ENCODE results near the gene SLC22A13. TPM values are rescaled to one million over a fixed set of nuclear protein-coding genes. Genes with fewer than 3 reads are reported as not detected.

Gene SLC22A13
- total RNA-seq, 2 experiments from 2014 or later = 0.12 TPM; not detected in 1

- H3K9me3 Mint-ChIP-seq = no peaks in the 10 kb centered on the region
- POLR2A ChIA-PET = interaction anchor here (1.6 kb wide), 1 partner anchor 82 kb away, joined by 3 read pairs; no protein-coding TSS in a partner anchor
- no peaks in the 10 kb centered on the region for H3K4me1 Mint-ChIP-seq (ENCODE audit: low read depth)
- no peak overlapping the region for H3K27ac Mint-ChIP-seq
- H3K4me3 Mint-ChIP-seq = no peak overlapping the region
- CTCF ChIA-PET = no interaction called here
- intact Hi-C loops (cut with micrococcal nuclease) = no loop called here
- DNase-seq = no peak
- H3K36me3 Mint-ChIP-seq = peaks cover 25% of the 10 kb centered on the region
- H3K27me3 Mint-ChIP-seq = no peaks in the 10 kb centered on the region
Measured at GRCh38 chr3:38245930-38246329, 19.7 kb upstream of the SLC22A13 start.

GRCh38 chr3:38247366-38248035, 18.1 kb upstream of the SLC22A13 start:
- no peak overlapping the region for H3K4me3 Mint-ChIP-seq
- intact Hi-C loops (cut with micrococcal nuclease) = no loop called here
- ChIA-PET POLR2A (interaction anchor here (0.7 to 1.6 kb wide), 2 partner anchors 83 to 111 kb away, joined by 3 read pairs; no protein-coding TSS in a partner anchor), CTCF (interaction anchor here (0.7 kb wide), 1 partner anchor 115 kb away, joined by 3 read pairs; no protein-coding TSS in a partner anchor)
- no peaks in the 10 kb centered on the region for H3K27me3 Mint-ChIP-seq
- no peak for DNase-seq
- H3K27ac Mint-ChIP-seq = no peak overlapping the region
- no peaks in the 10 kb centered on the region for H3K9me3 Mint-ChIP-seq
- H3K36me3 Mint-ChIP-seq = peaks cover 35% of the 10 kb centered on the region
- H3K4me1 Mint-ChIP-seq (ENCODE audit: low read depth) = no peaks in the 10 kb centered on the region

- POLR2A ChIA-PET = no interaction called here
Measured at GRCh38 chr3:38250198-38250597, 15.4 kb upstream of the SLC22A13 start.

GRCh38 chr3:38251197-38251596, 14.4 kb upstream of the SLC22A13 start:
- no peak for DNase-seq
- Mint-ChIP-seq H3K4me3 (no peak overlapping the region), H3K36me3 (peaks cover 46% of the 10 kb centered on the region), H3K4me1 (ENCODE audit: low read depth) (peaks cover 20% of the 10 kb centered on the region), H3K27ac (no peak overlapping the region), H3K27me3 (no peaks in the 10 kb centered on the region), H3K9me3 (no peaks in the 10 kb centered on the region)
- POLR2A ChIA-PET = no interaction called here
- intact Hi-C loops (cut with micrococcal nuclease) = no loop called here
- CTCF ChIA-PET = no interaction called here

More at GRCh38 chr3:38250198-38250597, 15.4 kb upstream of the SLC22A13 start:
- Mint-ChIP-seq H3K4me3 (no peak overlapping the region), H3K4me1 (ENCODE audit: low read depth) (peaks cover 12% of the 10 kb centered on the region), H3K36me3 (peaks cover 49% of the 10 kb centered on the region), H3K27me3 (no peaks in the 10 kb centered on the region), H3K9me3 (no peaks in the 10 kb centered on the region), H3K27ac (no peak overlapping the region)
- intact Hi-C loops (cut with micrococcal nuclease) = no loop called here
- DNase-seq = no peak
- CTCF ChIA-PET = interaction anchor here (0.9 kb wide), 1 partner anchor 750 kb away, joined by 3 read pairs; no protein-coding TSS in a partner anchor

- H3K36me3 Mint-ChIP-seq = peaks cover 37% of the 10 kb centered on the region
- ChIA-PET CTCF (no interaction called here), POLR2A (no interaction called here)
- no peaks in the 10 kb centered on the region for H3K27me3 Mint-ChIP-seq
- H3K27ac Mint-ChIP-seq = peak overlapping the region; percentile 35
- no peak overlapping the region for H3K4me3 Mint-ChIP-seq
- H3K4me1 Mint-ChIP-seq (ENCODE audit: low read depth) = peaks cover 37% of the 10 kb centered on the region
- no peak for DNase-seq
- intact Hi-C loops (cut with micrococcal nuclease) = no loop called here
- H3K9me3 Mint-ChIP-seq = no peaks in the 10 kb centered on the region
Measured at GRCh38 chr3:38253704-38254103, 11.9 kb upstream of the SLC22A13 start.

- Mint-ChIP-seq H3K9me3 (no peaks in the 10 kb centered on the region), H3K4me3 (no peak overlapping the region), H3K4me1 (ENCODE audit: low read depth) (peaks cover 37% of the 10 kb centered on the region), H3K27ac (no peak overlapping the region), H3K36me3 (peaks cover 34% of the 10 kb centered on the region), H3K27me3 (no peaks in the 10 kb centered on the region)
- intact Hi-C loops (cut with micrococcal nuclease) = loop anchor here (5.0 kb wide), 1 partner anchor 88 kb away; the partner anchor contains the start of gene OXSR1
- ChIA-PET CTCF (interaction anchor here (1.9 kb wide), 1 partner anchor 92 kb away, joined by 5 read pairs; the partner anchor contains the start of gene XYLB), POLR2A (no interaction called here)
- DNase-seq = peak; percentile 20
Measured at GRCh38 chr3:38254872-38255271, 10.7 kb upstream of the SLC22A13 start.

GRCh38 chr3:38255627-38256026, 10.0 kb upstream of the SLC22A13 start:
- Mint-ChIP-seq H3K9me3 (no peaks in the 10 kb centered on the region), H3K27ac (no peak overlapping the region), H3K4me3 (no peak overlapping the region), H3K36me3 (peaks cover 36% of the 10 kb centered on the region), H3K4me1 (ENCODE audit: low read depth) (peaks cover 37% of the 10 kb centered on the region), H3K27me3 (no peaks in the 10 kb centered on the region)
- intact Hi-C loops (cut with micrococcal nuclease) = loop anchor here (2.0 to 5.0 kb wide), 2 partner anchors 49 to 88 kb away; partner anchors contain the start of gene OXSR1
- ChIA-PET CTCF (interaction anchor here (1.9 kb wide), 1 partner anchor 91 kb away, joined by 5 read pairs; the partner anchor contains the start of gene XYLB), POLR2A (no interaction called here)
- DNase-seq = no peak

- Mint-ChIP-seq H3K4me3 (no peak overlapping the region), H3K36me3 (peaks cover 24% of the 10 kb centered on the region), H3K27ac (no peak overlapping the region), H3K27me3 (no peaks in the 10 kb centered on the region), H3K9me3 (no peaks in the 10 kb centered on the region), H3K4me1 (ENCODE audit: low read depth) (peaks cover 37% of the 10 kb centered on the region)
- ChIA-PET POLR2A (interaction anchor here (1.5 kb wide), 1 partner anchor 93 kb away, joined by 3 read pairs; no protein-coding TSS in a partner anchor), CTCF (interaction anchor here (0.8 kb wide), 1 partner anchor 94 kb away, joined by 3 read pairs; no protein-coding TSS in a partner anchor)
- no peak for DNase-seq
- intact Hi-C loops (cut with micrococcal nuclease) = loop anchor here (1.0 to 5.0 kb wide), 3 partner anchors 51 to 120 kb away; partner anchors contain the start of genes ACAA1 and OXSR1
Measured at GRCh38 chr3:38257583-38257982, 8.0 kb upstream of the SLC22A13 start.

GRCh38 chr3:38260474-38260873, 5.1 kb upstream of the SLC22A13 start:
- H3K27ac Mint-ChIP-seq = no peak overlapping the region
- no peak for DNase-seq
- H3K27me3 Mint-ChIP-seq = no peaks in the 10 kb centered on the region
- intact Hi-C loops (cut with micrococcal nuclease) = no loop called here
- POLR2A ChIA-PET = no interaction called here
- H3K4me3 Mint-ChIP-seq = no peak overlapping the region
- H3K36me3 Mint-ChIP-seq = peaks cover 2% of the 10 kb centered on the region
- H3K9me3 Mint-ChIP-seq = no peaks in the 10 kb centered on the region
- CTCF ChIA-PET = no interaction called here
- H3K4me1 Mint-ChIP-seq (ENCODE audit: low read depth) = peaks cover 22% of the 10 kb centered on the region

- POLR2A ChIA-PET = no interaction called here
Measured at GRCh38 chr3:38264353-38264771, 1.2 kb upstream of the SLC22A13 start.

GRCh38 chr3:38264779-38265178, 833 bp upstream of the SLC22A13 start:
- Mint-ChIP-seq H3K27me3 (no peaks in the 10 kb centered on the region), H3K27ac (no peak overlapping the region), H3K4me3 (no peak overlapping the region), H3K9me3 (no peaks in the 10 kb centered on the region), H3K4me1 (ENCODE audit: low read depth) (peaks cover 12% of the 10 kb centered on the region), H3K36me3 (peaks cover 2% of the 10 kb centered on the region)
- ChIA-PET CTCF (no interaction called here), POLR2A (no interaction called here)
- DNase-seq = no peak
- intact Hi-C loops (cut with micrococcal nuclease) = no loop called here

More at GRCh38 chr3:38264353-38264771, 1.2 kb upstream of the SLC22A13 start:
- Mint-ChIP-seq H3K27me3 (no peaks in the 10 kb centered on the region), H3K27ac (no peak overlapping the region), H3K4me3 (no peak overlapping the region), H3K36me3 (peaks cover 2% of the 10 kb centered on the region), H3K9me3 (no peaks in the 10 kb centered on the region), H3K4me1 (ENCODE audit: low read depth) (peaks cover 12% of the 10 kb centered on the region)
- CTCF ChIA-PET = no interaction called here
- intact Hi-C loops (cut with micrococcal nuclease) = no loop called here
- no peak for DNase-seq

GRCh38 chr3:38266810-38267209, 1.2 kb downstream of the SLC22A13 start:
- intact Hi-C loops (cut with micrococcal nuclease) = no loop called here
- H3K27ac Mint-ChIP-seq = no peak overlapping the region
- no peaks in the 10 kb centered on the region for H3K27me3 Mint-ChIP-seq
- DNase-seq = no peak
- no peak overlapping the region for H3K4me3 Mint-ChIP-seq
- CTCF ChIA-PET = no interaction called here
- POLR2A ChIA-PET = no interaction called here
- no peaks in the 10 kb centered on the region for H3K9me3 Mint-ChIP-seq
- no peaks in the 10 kb centered on the region for H3K36me3 Mint-ChIP-seq
- H3K4me1 Mint-ChIP-seq (ENCODE audit: low read depth) = peaks cover 12% of the 10 kb centered on the region

GRCh38 chr3:38267662-38268061, 2.0 kb downstream of the SLC22A13 start:
- ChIA-PET POLR2A (no interaction called here), CTCF (no interaction called here)
- Mint-ChIP-seq H3K4me3 (no peak overlapping the region), H3K36me3 (no peaks in the 10 kb centered on the region), H3K27ac (no peak overlapping the region), H3K27me3 (no peaks in the 10 kb centered on the region), H3K4me1 (ENCODE audit: low read depth) (peaks cover 12% of the 10 kb centered on the region), H3K9me3 (no peaks in the 10 kb centered on the region)
- intact Hi-C loops (cut with micrococcal nuclease) = no loop called here
- no peak for DNase-seq

Data from activated CD4-positive, alpha-beta memory T cell treated with anti-CD3 and anti-CD28 coated beads for 36 hours (primary cell).